NCI-H524 (cell line): ENCODE data around the gene SSBP2.
"Not testable (repeated sequence)": the region's sequence is repeated elsewhere in the genome, so short reads cannot be mapped to it uniquely, and the experiment has no call there.

ENCODE experiments used
- DNase-seq, 2 experiments: peaks; one replicate each; lab custom pipeline; 2025; lab: John Stamatoyannopoulos, UW

SSBP2 gene

DNA sequence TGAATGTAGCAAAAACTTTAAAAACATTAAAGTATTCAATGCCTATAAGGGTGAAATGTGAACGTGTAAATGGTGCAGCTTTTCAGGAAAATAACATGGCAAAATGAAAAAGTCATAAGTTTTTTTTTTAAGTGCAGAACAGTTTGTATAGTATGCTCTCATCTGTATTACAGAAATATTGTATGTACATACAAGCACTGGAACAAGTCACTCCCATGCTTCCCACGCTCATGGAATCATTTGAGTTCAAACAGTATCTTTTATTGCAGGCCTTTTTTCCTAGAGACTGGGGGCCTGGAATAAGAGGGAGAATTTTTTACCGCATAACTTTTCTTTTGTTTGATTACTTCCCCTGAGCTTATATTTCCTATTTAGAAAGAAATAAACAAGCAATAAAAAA is 94.1 kb downstream of the SSBP2 start:
- DNase-seq, result no peak

DNA sequence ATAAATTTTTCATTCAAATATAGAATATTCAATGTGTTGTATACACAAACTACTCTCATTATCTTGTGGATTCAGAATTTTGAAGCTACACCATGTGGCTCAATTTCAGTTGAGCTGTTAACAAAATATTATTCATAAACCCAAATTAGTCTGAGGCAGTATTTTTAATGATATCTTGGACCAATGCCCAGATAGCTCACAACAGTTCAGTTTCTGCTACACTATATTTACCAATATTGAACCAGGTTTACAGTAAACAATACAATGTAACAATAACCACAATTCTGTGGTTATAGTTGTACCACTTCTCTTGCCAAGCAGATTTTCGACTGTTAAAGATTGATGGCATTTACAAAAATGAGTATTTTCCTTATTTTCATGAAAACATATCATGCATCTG is 99.9 kb downstream of the SSBP2 start:
- no peak for DNase-seq

DNA sequence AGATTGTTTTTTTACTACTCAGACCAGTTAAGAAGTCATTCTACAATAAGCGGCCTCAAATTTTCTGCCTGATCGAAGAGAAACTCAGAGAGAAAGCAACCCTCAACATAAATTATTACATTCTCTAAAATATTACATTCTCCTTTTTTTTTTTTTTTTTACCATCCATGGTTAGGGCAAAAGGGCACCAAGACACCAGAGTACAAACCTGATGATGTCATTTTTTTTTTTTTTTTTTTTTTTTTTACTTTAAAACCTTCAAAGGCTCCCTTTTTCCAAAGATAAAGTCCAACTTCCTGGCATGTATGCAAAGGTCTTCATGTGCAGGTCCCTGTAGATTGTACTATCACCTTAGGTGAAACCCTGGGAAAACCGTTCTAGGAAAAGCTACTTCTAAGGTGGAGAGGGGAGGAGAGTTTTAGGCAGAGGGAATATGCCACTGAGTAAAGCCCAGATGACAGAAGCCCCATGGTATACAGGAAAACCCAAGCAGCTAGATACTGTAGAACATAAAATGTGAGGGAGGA is 104.4 kb downstream of the SSBP2 start:
- no peak for DNase-seq

DNA sequence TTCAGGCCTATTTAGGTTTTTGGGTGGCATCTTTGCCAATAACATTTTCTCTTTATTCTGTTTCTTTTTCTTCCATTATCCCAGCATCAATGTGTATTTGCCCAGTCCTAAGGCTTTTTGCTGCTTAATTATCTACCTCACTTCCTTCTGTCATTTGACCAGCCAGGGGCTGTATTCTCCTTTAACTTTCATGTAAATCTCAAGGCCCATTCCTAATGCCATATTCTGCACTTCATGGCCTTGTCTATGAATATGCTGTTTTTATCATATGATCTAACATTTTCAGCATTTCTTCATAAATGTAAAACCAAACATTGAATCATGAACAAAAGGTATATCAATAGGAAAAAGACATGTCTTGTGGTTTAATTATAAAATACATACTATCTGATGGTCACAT is 108.7 kb downstream of the SSBP2 start:
- no peak for DNase-seq

DNA sequence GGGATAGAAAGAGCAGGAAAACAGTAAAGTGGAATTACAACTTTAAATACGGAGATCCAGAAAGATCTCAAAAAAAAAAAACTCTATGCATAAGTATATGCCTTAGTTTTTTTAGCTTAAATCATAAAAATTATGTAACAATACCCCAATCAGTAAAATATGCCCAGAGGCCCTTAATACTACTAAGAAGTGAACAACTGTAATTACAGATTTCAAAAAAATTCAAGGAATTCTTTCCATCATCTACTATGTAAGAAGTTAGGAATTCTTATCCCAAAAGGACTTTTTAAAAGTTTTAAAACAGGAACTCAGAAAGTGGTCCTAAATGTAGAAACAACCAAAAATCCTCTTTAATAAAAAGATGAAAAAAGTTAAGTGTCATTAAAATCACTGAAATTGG is 111.3 kb downstream of the SSBP2 start:
- DNase-seq, result no peak

DNA sequence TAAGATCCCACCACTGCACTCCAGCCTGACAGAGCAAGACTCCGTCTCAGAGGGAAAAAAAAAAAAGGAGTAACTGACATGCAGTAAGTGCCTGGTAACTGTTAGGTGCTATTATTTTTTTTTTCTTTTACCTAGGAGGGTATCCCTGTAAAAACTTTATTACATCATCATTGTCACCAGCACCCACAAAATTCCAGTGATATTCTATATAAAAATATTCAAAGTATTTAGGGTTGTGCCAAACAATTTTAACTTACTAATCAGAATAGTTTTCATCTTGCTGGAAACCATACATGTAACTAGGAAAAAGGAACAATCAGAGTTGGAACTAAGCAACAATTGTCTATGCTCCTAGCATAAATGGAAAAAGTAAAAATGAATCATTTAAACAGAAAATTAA is 112.4 kb downstream of the SSBP2 start:
- no peak for DNase-seq

DNA sequence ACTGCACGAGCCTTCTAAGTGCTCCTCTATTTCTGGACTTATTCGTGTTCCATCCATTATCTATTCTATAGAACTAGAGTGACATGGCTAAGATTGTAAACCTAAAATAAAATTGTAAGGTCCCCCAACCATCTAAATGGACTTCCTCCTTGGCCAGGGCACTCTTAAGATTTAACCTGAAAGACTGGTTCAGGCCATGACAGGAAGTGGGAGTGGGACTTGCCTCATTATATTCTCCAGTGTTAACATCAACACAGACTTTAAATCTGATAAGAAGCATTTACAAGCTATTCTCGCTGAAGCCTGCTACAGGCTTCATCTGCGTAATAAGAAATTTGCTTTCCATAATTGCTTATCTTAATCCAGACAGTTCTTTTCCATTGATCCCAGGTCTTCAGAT is 117.0 kb downstream of the SSBP2 start:
- DNase-seq, result no peak

DNA sequence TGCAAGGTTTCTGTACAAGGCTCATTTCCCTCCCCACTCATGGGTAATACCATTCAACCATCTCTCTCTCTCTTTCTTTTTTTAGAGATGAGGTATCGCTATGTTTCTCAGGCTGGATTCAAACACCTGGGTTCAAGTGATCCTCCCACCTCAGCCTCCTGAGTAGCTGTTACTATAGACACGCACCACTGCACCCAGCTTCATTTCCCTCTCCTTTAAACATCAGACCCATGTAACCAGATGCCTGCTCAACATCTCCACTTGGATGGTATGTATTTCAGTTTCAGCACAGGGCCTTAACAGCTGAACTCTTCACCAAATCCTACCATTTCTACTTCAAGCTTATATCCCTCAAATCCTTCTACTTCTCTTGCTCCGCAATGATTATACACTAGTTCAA is 117.4 kb downstream of the SSBP2 start:
- no peak for DNase-seq

DNA sequence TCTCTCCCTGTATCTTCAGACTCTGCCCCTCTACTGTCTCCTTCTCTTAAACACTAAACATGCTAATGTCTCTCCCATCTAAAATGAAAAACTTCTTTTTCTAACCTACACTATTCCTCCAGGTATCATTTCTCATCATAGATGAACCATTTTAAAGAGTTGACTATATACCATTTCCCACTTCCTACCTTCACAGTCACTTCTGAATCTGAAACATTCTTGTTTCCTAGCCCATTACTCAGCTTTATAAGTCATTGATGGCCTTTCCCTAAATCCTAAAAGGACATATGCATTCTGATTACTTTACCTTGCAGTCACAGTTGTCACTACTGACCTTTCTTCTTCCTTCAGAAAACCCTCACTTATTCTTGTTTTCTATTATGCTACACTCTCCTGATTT is 118.2 kb downstream of the SSBP2 start:
- no peak for DNase-seq

DNA sequence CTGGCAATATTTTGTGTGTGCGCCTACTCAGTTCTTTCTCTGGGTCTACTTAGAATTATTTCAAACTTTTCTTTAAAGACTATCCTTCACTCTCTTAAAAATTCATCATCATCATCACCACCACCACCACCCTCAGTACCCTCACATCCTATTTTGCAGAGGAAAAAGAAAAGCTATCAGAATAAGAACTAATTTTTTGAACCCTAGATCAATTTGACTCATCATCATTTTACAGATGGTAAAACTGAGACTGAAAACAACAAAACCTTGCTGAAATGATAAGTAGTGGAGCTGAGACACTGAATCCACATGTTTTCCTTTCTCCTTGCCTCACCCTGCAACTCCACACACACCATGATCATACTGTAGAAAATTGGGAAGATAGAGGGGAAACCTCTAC is 119.3 kb downstream of the SSBP2 start:
- no peak for DNase-seq

DNA sequence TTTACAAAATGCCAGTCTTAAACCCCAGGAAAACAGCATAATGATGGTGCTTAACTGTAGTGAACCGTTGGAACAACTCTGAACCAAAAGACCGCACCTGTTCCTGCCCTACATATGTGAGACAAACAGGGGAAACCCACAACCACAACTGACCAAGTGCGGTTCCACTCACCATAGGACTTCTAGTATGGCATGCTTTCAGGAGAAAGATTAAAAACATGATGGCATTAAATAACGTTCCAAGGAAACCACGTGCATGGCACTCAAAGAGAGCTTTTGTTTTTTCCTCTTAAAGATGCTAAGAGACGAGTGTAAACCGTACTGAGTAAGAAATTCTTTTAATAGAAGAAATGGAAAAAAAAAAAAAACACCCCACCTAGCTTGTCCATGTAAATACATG is 119.8 kb downstream of the SSBP2 start:
- DNase-seq, result no peak

DNA sequence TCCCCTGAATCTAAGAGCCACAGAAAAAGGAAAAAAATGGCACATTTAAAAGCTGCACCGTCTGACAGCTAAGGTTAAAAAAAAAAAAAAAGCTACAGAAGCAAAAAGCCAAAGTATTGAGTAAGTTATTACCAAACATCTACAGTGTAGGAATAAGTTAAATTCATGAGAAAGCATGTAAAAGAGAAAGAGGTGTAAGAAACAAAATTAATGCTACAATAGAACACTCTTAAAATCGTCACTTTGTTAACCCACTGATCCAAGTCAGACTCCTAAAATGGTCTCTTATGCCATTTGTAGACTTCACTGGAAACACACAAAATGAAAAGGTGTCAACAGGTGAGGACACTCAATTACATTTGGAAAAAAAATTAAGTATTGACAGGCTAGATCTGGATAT is 120.2 kb downstream of the SSBP2 start:
- no peak for DNase-seq

DNA sequence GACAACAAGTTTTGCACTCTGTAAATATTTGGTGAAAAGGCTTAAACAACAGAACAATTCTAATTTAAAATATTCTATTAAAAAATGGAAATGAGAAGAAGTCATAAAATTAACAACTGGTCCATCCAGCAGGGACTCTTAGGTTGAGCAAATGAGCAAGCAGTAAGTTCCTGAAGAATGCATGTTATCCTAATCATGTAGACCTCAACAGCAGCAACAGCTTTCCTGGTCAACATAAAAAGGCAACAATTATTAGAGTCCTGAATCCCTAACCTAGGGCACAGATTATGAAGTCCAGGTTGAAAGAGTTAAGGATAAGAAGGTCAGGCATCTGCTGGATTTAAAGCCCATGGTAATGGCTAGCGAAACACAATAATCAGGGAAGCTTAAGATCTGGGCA is 120.9 kb downstream of the SSBP2 start:
- DNase-seq, result no peak

DNA sequence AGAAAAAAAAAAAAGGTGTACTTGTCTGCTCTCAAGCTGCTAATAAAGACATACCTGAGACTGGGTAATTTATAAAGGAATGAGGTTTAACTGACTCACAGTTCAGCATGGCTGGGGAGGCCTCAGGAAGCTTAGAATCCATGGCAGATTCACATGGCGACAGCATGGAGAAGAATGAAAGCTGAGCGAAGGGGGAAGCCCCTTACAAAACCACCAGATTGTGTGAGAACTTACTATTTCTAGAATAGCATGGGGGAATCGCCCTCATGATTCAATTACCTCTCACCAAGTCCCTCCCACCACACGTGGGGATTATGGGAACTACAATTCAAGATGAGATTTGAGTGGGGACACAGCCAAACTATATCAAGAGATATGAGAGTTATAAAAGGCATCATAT is 122.8 kb downstream of the SSBP2 start:
- not testable (repeated sequence) for DNase-seq

DNA sequence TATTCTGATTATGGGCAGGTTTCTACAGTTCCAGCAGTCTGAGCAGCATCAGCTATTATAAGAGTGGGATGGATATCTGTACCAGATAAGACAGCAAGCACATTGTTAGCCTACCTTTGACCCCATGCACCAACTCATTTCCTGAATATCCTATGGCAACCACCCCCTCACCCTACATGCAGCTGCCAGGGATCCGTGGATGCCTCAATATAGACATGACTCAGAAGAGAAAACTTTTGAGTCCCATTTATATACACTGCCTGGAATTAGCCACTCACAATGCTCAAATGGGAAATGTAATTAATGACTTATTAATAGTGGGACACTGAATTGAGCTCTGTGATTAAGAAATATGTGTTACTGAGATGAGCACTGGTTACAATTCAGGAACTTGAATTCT is 124.4 kb downstream of the SSBP2 start:
- no peak for DNase-seq

DNA sequence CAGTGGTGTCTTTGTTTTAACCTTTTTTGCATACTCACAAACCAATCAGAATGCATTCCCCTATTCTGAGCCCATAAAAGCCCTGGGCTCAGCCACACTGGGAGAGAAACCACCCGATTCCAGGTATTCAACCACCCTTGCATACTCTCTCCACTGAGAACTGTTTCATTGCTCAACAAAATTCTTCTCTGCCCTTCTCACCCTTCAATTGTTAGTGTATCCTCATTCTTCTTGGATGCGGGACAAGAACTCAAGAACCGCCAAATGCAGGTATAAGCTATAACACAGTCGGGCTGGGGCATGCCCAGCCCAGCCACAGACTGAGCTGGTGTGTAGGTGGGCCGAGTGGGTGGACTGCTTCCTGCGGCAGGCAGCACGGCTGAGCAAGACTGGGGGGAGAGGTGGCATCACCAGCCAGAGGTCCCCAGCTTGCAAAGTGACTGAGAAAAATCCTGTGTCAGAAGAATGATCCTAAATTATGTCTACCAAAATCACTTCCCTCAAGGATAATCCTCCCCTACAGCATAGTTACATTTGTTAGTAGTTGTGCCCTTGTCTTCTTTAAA is 141.0 kb downstream of the SSBP2 start:
- DNase-seq, result no peak

DNA sequence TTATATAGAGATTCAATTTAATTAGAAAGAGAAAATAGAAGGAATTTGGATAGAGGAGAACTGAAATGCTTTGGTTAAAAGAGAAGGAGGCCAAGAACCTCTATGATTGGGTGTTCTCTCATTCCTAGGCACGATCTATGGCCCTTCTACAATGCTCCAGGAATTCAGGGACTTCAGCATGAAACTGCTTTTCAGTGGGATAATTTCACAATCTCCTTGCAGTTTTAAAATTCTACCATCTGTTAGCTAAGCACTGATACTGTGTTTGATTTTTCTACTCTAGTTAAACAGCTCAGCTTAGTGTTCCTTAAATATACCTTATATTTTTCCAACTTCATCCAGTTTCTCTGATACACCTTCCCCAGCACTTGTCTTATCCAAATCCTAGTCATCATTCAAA is 141.9 kb downstream of the SSBP2 start:
- no peak for DNase-seq

DNA sequence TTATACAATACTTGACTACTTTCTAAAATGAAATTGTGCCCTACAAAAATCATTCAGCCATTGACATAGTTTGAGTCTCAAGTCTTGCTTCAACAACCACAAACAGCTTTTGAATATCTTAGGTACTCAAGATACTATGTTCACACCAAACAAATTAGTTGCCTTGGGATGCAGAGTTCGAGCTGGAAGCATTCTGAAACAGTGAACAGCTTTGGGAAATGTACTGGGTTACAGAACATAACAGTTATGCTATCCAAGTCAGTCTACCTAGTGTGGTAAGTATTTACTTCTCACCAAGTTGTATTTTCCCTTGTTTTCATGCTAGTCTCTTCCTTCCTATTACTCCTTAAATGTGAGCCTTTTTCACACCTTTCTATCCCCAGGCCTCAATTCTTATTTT is 143.2 kb downstream of the SSBP2 start:
- no peak for DNase-seq

DNA sequence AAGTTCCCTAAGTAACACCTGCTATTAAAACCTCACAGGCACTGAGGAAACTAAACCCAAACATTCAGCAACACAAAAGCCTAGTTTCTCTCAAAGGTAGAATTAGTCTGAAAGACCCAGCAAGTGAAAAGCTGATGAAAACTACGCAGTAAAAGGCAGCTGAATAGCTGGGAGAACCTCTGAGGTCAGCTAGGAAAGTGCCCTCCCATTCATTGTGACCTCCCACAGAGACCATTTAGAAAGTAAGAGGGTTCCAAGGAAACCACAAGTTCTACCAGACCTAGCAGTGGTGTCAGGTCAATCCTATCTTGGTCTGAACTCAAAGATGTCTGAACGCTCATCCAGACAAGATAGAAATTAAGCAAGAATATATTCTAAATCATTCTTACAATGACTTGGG is 144.7 kb downstream of the SSBP2 start:
- DNase-seq, result no peak

DNA sequence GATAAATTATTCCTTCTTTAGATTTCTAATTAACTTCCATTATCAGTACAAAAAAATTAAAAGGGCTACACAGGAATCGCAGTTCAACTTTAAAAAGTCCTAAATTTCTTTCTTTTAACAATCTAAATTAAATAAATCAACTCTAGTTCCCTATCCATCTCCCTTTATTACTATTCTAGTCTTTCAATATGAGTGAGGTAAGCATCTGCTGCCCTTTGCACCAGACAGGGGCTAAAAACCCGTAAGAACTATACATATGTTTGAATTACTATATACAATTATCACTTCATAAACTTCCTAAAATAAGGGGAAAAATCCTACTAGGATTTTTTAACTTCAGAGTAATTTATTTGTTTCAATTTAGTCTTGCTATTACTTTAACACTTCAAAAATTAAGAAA is 145.6 kb downstream of the SSBP2 start:
- no peak for DNase-seq

DNA sequence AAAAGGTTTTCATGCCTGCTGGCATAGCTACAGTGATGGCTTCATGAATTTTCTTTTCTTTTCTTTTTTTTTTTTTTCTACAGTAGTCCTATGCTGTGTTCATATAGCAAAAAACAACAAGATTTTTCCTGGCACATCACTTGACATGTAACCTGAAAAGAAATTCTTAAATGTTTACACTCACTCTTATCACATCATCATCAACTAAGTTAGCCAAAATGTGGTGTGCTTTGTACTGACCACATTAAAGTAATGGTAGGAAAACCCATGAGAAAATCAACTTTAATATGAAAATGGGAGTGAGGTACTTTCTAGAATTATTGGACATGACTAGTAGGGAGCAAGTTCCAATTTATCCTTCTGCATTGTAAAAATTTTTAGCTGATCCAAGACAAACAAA is 146.7 kb downstream of the SSBP2 start:
- DNase-seq, result no peak

DNA sequence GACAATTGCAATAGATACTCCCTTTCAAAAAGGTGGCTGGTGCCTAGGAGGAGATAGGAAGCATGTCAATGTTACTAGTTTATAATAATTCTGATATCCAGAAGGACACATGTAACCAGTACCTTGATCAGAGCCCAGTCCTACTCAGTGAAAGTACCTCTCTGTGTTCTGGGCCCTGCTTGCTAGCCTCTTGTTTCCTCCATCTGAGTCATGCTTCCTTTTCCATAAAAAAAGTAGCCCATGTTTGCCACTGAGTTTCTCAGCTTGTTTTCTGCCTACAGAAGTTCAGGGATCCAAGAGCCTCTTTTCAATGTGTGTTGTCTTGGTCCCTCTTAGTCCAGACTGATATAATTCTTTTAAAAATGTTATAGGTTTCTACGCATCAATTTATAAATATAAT is 149.0 kb downstream of the SSBP2 start:
- DNase-seq, result no peak

DNA sequence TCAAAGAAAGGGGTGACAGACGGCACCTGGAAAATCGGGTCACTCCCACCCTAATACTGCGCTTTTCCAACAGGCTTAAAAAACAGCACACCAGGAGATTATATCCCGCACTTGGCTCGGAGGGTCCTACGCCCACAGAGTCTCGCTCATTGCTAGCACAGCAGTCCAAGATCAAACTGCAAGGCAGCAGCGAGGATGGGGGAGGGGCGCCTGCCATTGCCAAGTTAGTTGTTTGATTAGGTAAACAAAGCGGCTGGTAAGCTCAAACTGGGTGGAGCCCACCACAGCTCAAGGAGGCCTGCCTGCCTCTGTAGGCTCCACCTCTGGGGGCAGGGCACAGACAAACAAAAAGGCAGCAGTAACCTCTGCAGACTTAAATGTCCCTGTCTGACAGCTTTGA is 158.8 kb downstream of the SSBP2 start:
- not testable (repeated sequence) for DNase-seq

DNA sequence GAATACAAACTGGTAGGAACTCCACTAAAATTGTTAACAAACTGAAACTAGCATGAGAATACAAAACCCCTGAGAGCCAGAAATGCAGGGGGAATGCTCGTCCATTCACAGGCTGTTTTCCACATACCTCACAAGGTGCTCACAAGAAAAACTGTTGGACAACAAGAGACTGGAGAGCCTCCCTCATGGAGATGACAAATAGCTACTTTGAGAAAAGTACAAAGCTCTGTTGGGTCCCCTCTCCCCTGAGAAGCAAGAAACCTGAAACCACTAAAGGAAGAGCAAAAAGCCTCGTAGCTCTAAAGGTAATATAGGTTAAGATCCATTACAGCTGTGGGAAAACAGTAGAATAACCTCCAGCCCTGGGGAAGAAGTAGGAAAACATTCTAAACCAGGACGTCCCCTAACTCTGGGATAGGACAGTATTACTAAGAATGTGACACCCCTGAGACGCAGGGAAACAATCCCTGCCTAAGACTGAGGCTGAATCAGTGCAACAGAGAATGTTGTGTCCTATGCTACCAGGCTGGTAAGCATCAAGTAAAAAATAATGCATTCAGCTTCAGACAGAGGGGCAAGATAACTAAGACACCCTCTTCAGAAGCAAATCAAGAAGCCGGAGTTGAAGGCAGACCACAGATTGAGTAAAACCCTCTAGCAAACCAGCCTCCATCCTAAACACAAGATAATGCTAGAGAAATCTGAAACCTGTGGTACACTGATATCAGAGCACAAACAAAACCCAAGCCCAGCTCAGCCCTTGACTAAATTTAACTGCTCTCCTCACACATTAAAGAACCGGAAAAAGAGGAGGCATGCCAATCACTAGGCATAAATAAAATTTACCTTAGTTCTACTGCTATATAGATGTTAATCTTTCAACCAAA is 160.2 kb downstream of the SSBP2 start:
- no peak for DNase-seq
